SU-DHL-6 (cell line): ENCODE data around the gene PHC1.

Source experiments
- CTCF ChIP-seq: fragments of 200-600 bp; sonication (generic); IDR thresholded peaks from one replicate; pipeline ENCODE4 v1.5.1; 2017; ENCODE audit warnings: antibody characterized with exemption, mild to moderate bottlenecking, low read length, moderate library complexity; ENCODE audit not compliant: insufficient read depth, poor library complexity, severe bottlenecking
- EZH2phosphoT487 ChIP-seq: fragments of 200-600 bp; sonication (generic), shearing (Covaris generic); conservative IDR thresholded peaks from 2 replicates; pipeline ENCODE4 v1.6.1; 2018; ENCODE audit warnings: mild to moderate bottlenecking, antibody characterized with exemption, low read length, moderate library complexity, mixed read lengths

DNA sequence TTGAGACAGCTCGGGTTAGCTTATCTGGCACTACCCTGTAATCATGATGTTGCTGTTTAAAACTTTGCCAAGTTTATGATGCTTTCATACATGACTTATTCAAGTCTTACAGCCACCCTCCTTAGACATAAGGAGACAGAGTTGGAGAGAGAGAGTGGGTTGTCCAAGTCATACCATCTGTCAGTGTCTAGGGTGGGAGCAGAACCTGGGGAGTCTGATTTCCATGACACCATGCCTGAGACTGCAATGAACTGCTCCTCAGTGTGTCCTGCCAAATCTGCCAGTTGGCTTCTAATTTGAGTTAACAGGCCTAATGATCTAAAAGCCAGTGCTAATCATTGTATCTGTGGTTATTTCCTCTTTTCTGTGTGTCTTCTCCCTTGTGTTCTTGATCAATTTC is 43.7 kb upstream of the PHC1 start:
- TF ChIP-seq CTCF (no peak), EZH2phosphoT487 (no peak)
